Chondrocyte (in vitro differentiated cells): Measurements from ENCODE around the gene ULK4. TPM values are rescaled to one million over a fixed set of nuclear protein-coding genes. Genes with fewer than 3 reads are reported as not detected.

Source experiments
- DNase-seq: peaks from one replicate; pipeline ENCODE4 v3.0.0; 2021; ENCODE audit warnings: mixed read lengths, low spot score
- H3K27ac Mint-ChIP-seq: one replicate; pipeline ENCODE4 v1.8.0; 2021; ENCODE audit warnings: mild to moderate bottlenecking, moderate library complexity, mixed read lengths; ENCODE audit not compliant: unreplicated experiment
- H3K27me3 Mint-ChIP-seq: 2 replicates; pipeline ENCODE4 v1.8.0; 2021; ENCODE audit warnings: low read depth, mixed read lengths
- H3K36me3 Mint-ChIP-seq: 2 replicates; pipeline ENCODE4 v1.8.0; 2021; ENCODE audit warnings: low read depth, mixed read lengths
- H3K4me1 Mint-ChIP-seq: 2 replicates; pipeline ENCODE4 v1.8.0; 2021; ENCODE audit warnings: low read depth, mild to moderate bottlenecking, mixed read lengths
- H3K4me3 Mint-ChIP-seq: one replicate; pipeline ENCODE4 v1.8.0; 2021; ENCODE audit warnings: mild to moderate bottlenecking, moderate library complexity, mixed read lengths; ENCODE audit not compliant: unreplicated experiment
- H3K9me3 Mint-ChIP-seq: 2 replicates; pipeline ENCODE4 v1.8.0; 2021; ENCODE audit warnings: low read depth, mixed read lengths
- total RNA-seq: library from RNA; stranded (reverse); gene quantifications from 3 replicates; pipeline ENCODE4 v1.2.1, GENCODE V29; 2021
- TF ChIP-seq, protein P1 (sequence below): fragments of 200-600 bp; sonication (generic); IDR thresholded peaks from 2 replicates; pipeline ENCODE4 v1.5.0; 2021; ENCODE audit warnings: antibody characterized with exemption, mild to moderate bottlenecking, moderate library complexity

ULK4 gene
- total RNA-seq, 1 donor from 2014 or later, result 9.1 TPM

DNA sequence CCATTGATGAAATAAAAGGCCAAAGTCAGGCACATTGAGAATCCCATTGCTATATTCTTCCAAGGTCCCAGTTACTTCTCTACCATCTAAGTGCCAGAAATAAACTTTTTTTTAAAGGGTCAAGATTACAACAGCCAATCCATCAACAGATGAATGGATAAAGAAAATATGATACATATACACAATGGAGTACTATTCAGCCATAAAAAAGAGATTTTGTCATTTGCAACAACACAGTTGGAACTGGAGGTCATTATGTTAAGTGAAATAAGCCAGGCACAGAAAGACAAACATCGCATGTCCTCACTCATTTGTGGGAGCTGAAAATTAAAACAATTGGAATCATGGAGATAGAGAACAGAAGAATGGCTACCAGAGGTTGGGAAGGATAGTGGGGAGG lies 25.5 kb downstream of the ULK4 start:
- H3K27me3 Mint-ChIP-seq, result no peaks in the 10 kb centered on the region
- no peaks in the 10 kb centered on the region for H3K4me1 Mint-ChIP-seq
- H3K9me3 Mint-ChIP-seq, result no peaks in the 10 kb centered on the region
- no peak overlapping the region for H3K4me3 Mint-ChIP-seq
- no peak for DNase-seq
- TF ChIP-seq, protein P1, sequence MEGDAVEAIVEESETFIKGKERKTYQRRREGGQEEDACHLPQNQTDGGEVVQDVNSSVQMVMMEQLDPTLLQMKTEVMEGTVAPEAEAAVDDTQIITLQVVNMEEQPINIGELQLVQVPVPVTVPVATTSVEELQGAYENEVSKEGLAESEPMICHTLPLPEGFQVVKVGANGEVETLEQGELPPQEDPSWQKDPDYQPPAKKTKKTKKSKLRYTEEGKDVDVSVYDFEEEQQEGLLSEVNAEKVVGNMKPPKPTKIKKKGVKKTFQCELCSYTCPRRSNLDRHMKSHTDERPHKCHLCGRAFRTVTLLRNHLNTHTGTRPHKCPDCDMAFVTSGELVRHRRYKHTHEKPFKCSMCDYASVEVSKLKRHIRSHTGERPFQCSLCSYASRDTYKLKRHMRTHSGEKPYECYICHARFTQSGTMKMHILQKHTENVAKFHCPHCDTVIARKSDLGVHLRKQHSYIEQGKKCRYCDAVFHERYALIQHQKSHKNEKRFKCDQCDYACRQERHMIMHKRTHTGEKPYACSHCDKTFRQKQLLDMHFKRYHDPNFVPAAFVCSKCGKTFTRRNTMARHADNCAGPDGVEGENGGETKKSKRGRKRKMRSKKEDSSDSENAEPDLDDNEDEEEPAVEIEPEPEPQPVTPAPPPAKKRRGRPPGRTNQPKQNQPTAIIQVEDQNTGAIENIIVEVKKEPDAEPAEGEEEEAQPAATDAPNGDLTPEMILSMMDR, result no peak
- no peaks in the 10 kb centered on the region for H3K36me3 Mint-ChIP-seq
- no peak overlapping the region for H3K27ac Mint-ChIP-seq

DNA sequence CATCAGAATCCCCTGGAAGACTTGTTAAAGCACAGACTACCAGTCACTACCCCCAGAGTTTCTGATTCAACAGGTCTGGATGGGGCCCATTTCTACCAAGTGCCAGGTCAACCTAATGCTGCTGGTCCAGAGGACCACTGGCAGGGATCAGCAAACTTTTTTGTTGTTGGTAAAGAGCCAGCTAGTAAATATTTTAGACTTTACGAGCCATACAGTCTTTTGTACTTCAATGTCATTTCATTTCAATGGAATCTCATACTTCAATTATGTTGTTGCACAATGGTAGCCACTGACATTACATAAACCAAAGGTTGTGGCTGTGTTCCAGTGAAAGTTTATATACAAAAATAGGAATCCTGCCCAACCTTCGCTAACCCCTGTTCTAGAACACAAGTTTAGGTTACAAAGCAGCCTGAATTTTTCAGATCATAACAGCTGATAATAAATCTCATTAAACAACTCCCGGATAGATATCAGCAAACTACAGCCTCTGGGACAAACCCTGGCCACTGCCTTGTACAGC lies 28.7 kb downstream of the ULK4 start:
- Mint-ChIP-seq H3K36me3 (peaks cover 12% of the 10 kb centered on the region), H3K4me3 (no peak overlapping the region), H3K27ac (no peak overlapping the region), H3K9me3 (peaks cover 6% of the 10 kb centered on the region), H3K4me1 (no peaks in the 10 kb centered on the region), H3K27me3 (no peaks in the 10 kb centered on the region)
- TF ChIP-seq, protein P1, result no peak
- no peak for DNase-seq

DNA sequence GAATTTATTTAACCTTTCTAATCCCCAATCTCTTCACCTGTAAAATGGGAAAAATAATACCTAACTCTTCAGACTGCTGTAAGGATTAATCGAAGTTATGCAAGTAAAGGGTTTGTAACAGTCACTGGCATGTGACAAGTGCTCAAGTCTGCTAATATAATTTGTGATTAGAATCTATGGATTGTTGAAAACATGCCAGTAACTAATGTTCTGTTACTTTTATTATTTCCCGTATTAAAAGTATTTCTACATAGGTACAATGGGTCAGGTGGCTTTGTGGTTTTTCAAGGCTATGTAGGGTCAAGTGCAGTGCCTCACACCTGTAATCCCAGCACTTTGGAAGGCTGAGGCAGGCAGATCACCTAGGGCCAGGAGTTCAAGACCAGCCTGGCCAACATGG lies 29.4 kb downstream of the ULK4 start:
- H3K36me3 Mint-ChIP-seq, result peaks cover 13% of the 10 kb centered on the region
- TF ChIP-seq, protein P1, result no peak
- DNase-seq, result no peak
- H3K9me3 Mint-ChIP-seq, result peaks cover 6% of the 10 kb centered on the region
- no peak overlapping the region for H3K4me3 Mint-ChIP-seq
- no peaks in the 10 kb centered on the region for H3K27me3 Mint-ChIP-seq
- no peak overlapping the region for H3K27ac Mint-ChIP-seq
- H3K4me1 Mint-ChIP-seq, result no peaks in the 10 kb centered on the region

DNA sequence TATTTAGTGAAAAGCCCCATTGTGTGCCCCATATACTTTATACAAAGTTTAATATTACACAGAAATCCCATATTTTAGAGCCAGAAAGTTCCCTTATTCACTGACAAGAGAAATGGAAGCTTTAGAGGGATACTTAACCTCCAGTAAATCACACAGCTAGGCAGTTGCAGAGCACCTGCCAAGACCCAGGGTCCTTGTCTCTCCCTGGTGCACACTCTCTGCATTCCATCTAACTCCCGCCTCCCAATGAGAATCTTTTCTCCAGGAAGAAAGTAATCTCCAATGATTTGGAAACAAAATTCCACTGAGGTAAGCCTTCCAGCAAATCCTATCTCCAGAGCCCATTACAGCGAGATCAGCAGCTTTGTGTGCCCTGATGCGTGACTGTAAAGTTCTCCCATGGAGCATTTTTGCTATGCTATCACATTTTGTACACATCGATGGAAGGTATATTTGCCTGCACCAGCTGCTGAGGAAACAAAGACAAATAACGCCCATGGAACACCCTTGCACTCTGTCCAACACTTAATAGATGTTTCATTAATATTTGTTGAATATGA lies 41.4 kb downstream of the ULK4 start:
- TF ChIP-seq, protein P1, result no peak
- Mint-ChIP-seq H3K27ac (no peak overlapping the region), H3K9me3 (no peaks in the 10 kb centered on the region), H3K27me3 (no peaks in the 10 kb centered on the region), H3K4me1 (no peaks in the 10 kb centered on the region), H3K4me3 (no peak overlapping the region), H3K36me3 (peaks cover 1% of the 10 kb centered on the region)
- no peak for DNase-seq

DNA sequence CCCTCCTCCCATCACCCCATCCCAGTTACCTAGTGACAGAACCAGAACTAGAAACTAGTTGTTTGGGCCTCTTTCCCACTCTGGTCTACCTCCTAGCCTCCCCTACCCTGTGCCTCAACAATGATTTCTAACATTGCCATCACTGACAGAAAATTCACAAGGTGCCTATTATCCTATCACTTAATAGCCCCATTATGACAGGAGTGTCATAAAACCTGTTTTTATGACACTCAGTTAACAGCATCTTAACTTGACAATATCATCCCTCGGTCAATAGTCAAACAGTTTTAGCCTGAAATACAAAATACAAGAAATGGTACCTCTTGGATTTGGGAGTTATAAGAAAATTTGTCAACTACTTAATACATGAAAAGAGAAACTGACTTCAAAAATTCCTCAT lies 46.5 kb downstream of the ULK4 start:
- H3K4me1 Mint-ChIP-seq, result no peaks in the 10 kb centered on the region
- H3K27ac Mint-ChIP-seq, result no peak overlapping the region

More for the DNA sequence above, 46.5 kb downstream of the ULK4 start:
- Mint-ChIP-seq H3K36me3 (peaks cover 2% of the 10 kb centered on the region), H3K9me3 (no peaks in the 10 kb centered on the region), H3K27me3 (no peaks in the 10 kb centered on the region), H3K4me3 (no peak overlapping the region)
- TF ChIP-seq, protein P1, result no peak
- DNase-seq, result no peak
